ENCODE results near the gene TEX22. TPM values are rescaled to one million over a fixed set of nuclear protein-coding genes. Genes with fewer than 3 reads are reported as not detected.

Gene TEX22
- polyA plus RNA-seq, 1 experiment: 0.17 TPM

DNA sequence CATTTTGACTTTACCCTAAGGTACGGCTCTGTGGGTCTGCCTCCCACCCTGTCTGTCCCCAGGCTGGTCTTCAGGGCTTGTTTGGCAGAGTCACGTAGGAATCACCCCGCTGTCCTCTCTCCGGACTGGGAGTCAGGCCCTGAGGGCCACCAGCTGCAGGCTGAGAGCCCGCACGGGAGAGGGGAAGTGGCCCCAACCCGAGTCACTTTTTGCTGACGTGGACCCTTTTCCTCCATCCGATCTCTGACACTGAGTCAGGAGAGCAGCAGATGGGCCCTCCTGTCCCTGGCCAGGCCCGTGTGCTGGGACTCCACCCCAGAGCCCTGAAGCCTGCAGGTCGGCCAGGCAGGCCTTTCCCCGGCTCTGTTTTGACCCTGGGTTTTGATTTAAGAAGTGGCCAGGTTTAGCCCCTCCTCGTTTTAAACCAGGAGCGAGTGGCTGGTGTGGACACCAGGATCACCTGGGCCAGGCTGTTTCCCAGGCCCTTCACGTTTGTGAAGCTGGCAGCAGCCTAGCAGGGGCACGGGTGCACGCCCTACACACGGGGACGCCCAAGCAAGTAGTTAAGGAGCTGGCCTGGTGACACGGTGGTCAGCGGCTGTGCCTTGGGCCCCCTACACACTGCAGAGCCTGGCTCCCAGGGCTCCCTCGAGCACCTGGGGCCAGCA is 12.5 kb upstream of the TEX22 start:
- DNase-seq (ENCODE audit: low read depth): no peak
- ChIA-PET CTCF (interaction anchor here (2.8 kb wide), 1 partner anchor 15 kb away, joined by 10 read pairs; no protein-coding TSS in a partner anchor), POLR2A (no interaction called here)
- no peak overlapping the region for H3K4me3 ChIP-seq (ENCODE audit: low read depth, low read length)
- peaks cover 21% of the 10 kb centered on the region for H3K36me3 ChIP-seq (ENCODE audit: control insufficient read depth, insufficient read depth, low read length)
- H3K27me3 ChIP-seq (ENCODE audit: control insufficient read depth, insufficient read depth, low read length): no peaks in the 10 kb centered on the region
- TF ChIP-seq, protein P1, sequence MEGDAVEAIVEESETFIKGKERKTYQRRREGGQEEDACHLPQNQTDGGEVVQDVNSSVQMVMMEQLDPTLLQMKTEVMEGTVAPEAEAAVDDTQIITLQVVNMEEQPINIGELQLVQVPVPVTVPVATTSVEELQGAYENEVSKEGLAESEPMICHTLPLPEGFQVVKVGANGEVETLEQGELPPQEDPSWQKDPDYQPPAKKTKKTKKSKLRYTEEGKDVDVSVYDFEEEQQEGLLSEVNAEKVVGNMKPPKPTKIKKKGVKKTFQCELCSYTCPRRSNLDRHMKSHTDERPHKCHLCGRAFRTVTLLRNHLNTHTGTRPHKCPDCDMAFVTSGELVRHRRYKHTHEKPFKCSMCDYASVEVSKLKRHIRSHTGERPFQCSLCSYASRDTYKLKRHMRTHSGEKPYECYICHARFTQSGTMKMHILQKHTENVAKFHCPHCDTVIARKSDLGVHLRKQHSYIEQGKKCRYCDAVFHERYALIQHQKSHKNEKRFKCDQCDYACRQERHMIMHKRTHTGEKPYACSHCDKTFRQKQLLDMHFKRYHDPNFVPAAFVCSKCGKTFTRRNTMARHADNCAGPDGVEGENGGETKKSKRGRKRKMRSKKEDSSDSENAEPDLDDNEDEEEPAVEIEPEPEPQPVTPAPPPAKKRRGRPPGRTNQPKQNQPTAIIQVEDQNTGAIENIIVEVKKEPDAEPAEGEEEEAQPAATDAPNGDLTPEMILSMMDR (IDR thresholded peaks at IDR 0.05; ENCODE audit: insufficient read depth, low read depth, low read length): no peak

DNA sequence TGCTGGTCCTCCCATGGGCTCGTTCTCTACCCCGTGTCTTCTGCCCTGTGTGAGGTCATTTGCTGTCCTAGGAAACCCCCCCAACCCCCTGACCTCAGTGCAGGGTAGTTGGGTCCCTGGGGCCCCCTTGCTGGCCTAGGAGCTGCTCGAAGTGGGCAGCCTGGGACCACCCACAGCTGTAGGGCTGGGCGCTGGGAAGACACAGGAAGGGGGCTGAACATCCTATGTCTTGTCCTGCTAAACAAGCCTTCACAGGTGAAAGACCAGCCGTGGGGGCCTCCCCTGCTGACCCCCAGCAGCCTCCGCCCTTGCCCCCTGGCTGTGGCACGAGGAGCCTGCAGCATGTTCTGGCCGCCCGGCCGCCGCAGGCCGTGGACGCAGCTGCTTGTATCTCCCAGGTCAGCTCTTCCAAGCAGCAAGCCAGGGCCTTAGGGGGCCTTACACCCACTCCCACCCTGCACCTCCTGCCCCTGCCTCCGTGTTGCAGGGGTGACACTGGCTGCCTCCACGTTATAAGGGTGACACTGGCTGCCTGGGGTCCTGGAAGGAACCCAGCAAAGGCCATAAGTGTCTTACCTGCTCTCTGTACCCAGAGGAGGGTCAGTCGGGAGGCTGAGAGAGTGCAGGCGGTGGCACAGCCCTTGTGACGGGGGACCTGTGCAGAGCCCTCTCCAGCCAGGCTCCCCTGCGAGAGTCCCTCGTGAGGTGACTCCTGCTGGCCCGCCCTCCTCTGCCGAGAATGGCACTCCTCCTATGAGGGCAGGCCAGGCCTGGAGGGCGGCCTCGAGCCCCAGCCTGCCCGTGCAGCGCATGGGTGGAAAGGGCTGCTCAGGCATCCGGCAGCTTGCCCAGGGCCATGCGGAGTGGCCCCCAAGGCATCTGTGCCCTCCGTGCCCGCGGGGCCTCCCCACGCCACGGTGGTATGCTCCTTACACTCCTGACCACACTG is 11.5 kb upstream of the TEX22 start:
- TF ChIP-seq, protein P1 (IDR thresholded peaks at IDR 0.05; ENCODE audit: insufficient read depth, low read depth, low read length): no peak
- CTCF ChIA-PET: interaction anchor here (2.8 kb wide), 1 partner anchor 16 kb away, joined by 10 read pairs; no protein-coding TSS in a partner anchor
- Histone ChIP-seq H3K4me3 (ENCODE audit: low read depth, low read length) (no peak overlapping the region), H3K36me3 (ENCODE audit: control insufficient read depth, insufficient read depth, low read length) (peaks cover 21% of the 10 kb centered on the region), H3K27me3 (ENCODE audit: control insufficient read depth, insufficient read depth, low read length) (no peaks in the 10 kb centered on the region)
- no peak for DNase-seq (ENCODE audit: low read depth)
- POLR2A ChIA-PET: no interaction called here

DNA sequence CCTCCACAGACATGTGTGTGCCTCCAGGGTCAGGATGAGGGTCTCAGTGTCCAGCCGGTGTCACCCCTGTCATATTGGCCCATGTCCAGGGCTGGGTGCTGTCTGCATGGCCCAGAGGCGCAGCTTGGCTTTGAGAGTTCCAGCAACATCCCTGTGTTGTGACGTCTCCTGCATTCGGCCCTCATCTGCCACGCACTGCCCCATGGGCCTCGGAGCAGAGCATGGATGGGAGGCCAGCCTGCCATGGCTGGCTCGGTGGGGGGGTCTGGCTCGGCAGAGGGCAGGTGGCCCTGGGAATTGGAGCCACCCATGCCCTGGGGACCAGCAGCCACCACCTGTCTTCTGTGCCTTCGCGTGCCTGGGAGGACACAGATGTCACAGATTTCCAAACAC is 10.8 kb upstream of the TEX22 start:
- DNase-seq (ENCODE audit: low read depth): no peak
- Histone ChIP-seq H3K36me3 (ENCODE audit: control insufficient read depth, insufficient read depth, low read length) (peaks cover 18% of the 10 kb centered on the region), H3K4me3 (ENCODE audit: low read depth, low read length) (no peak overlapping the region), H3K27me3 (ENCODE audit: control insufficient read depth, insufficient read depth, low read length) (no peaks in the 10 kb centered on the region)
- ChIA-PET POLR2A (no interaction called here), CTCF (no interaction called here)
- TF ChIP-seq, protein P1 (IDR thresholded peaks at IDR 0.05; ENCODE audit: insufficient read depth, low read depth, low read length): no peak

DNA sequence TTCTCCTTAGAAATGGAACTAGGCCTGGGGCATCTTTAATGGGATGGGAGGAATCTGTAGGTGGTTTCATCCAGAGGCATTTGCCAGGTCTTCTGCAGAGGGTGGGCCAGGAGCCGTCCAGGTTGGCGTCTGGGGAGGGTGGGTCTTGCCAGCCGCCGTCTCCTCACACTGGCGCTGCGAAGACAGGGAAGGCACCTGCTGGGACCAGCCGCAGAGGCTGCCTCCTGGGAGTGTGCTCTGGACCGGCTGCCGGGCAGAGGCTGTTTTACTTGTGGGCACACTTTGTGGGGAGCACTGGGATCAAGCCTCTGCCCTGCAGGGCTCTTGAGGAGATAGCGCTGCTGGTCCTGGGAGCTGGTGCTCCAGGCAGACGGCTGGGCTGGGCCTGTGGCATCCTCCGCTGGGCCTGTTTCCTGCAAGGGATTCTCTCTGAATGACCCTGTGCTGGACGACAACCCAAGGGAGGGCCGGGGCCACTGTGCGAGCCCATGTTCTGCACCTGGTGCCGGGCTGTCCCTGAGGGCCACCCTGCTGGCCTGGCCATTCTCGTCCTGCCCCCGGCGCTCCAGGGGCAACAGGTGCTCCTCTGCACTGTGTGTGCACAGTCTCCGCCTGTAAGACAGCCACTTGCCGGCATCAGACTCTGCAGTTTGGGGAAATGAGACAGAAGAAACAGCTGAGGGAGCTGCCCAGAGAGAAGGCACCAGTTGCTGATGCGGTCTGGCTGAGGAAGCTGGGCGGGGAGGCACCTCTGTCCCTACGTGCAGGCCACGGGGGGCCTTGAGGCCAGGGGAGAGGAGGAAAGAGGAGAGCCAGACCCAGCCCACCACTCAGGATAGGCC is 10.0 kb upstream of the TEX22 start:
- Histone ChIP-seq H3K36me3 (ENCODE audit: control insufficient read depth, insufficient read depth, low read length) (peaks cover 16% of the 10 kb centered on the region), H3K4me3 (ENCODE audit: low read depth, low read length) (no peak overlapping the region), H3K27me3 (ENCODE audit: control insufficient read depth, insufficient read depth, low read length) (no peaks in the 10 kb centered on the region)
- ChIA-PET CTCF (interaction anchor here (1.4 to 1.5 kb wide), 2 partner anchors 14 to 140 kb away, joined by 4 read pairs; no protein-coding TSS in a partner anchor), POLR2A (no interaction called here)
- TF ChIP-seq, protein P1 (IDR thresholded peaks at IDR 0.05; ENCODE audit: insufficient read depth, low read depth, low read length): no peak
- no peak for DNase-seq (ENCODE audit: low read depth)
